Mammary epithelial cell (primary cell): Measurements from ENCODE around the gene MTCL1.

Source experiments
- CTCF ChIP-seq, 2 donors: IDR thresholded peaks in 1 of 2; conservative IDR thresholded peaks in 1 of 2; 2 replicates each; pipeline ENCODE4 v1.5.1; 2011 to 2012; ENCODE audit warnings: inconsistent platforms in 2 of 2, low read length in 2 of 2, mild to moderate bottlenecking in 2 of 2, control low read depth in 1 of 2, low read depth in 1 of 2; ENCODE audit not compliant: insufficient read depth in 1 of 2; ENCODE audit errors: extremely low read depth in 1 of 2
- EZH2 ChIP-seq: IDR thresholded peaks from 2 replicates; pipeline ENCODE4 v1.6.1; 2012; ENCODE audit warnings: low read length, inconsistent platforms, borderline replicate concordance

GRCh38 chr18:8871489-8871888 is 166.1 kb downstream of the MTCL1 start:
- TF ChIP-seq CTCF (conservative IDR thresholded peaks at IDR 0.05 in 1 of 2, IDR thresholded peaks at IDR 0.05 in 1 of 2; ENCODE audit: extremely low read depth in 1 of 2, insufficient read depth in 1 of 2, low read depth in 1 of 2, low read length in 2 of 2) (no peak), EZH2 (no peak)
